ENCODE data around the gene STK40.

Gene STK40

DNA sequence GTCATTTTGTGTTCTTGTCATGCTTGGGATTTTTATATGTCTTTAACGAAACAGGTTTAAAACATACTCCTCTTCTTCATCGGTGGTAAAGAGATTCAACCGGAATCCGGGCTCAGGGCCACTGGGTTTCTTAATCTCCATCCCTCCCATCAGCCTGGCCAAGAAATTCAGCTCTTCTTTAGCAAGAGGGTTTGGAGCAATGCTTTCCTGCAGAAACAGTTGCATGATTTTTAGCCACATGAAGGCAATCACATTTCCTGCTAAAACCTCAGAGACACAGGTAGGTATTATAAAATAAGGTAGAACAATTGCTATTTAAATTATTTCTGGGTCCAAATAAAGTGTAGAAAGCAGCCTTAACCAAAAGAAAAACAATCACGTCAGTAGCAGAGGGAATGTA is 34.7 kb upstream of the STK40 start:
- Histone ChIP-seq H3K9me3 (ENCODE audit: control insufficient read depth, insufficient read depth, low read length) (no peaks in the 10 kb centered on the region), H3K79me2 (ENCODE audit: control insufficient read depth, low read length) (no peaks in the 10 kb centered on the region), H3K4me3 (ENCODE audit: low read length) (peak overlapping the region; percentile 30), H3K27ac (ENCODE audit: low read depth, low read length) (peak overlapping the region; percentile 22; the same call in 1 of the 2 replicates), H3K27me3 (ENCODE audit: control insufficient read depth, low read length) (no peaks in the 10 kb centered on the region), H3K9me2 (replicated peaks; ENCODE audit: control insufficient read depth, low read length) (no peaks in the 10 kb centered on the region), H3K36me3 (ENCODE audit: control insufficient read depth, low read length) (no peaks in the 10 kb centered on the region), H3F3A (ENCODE audit: control insufficient read depth, insufficient read depth) (no peaks in the 10 kb centered on the region), H4K20me1 (ENCODE audit: control insufficient read depth, insufficient read depth, low read depth, low read length) (no peaks in the 10 kb centered on the region), H3K4me2 (ENCODE audit: low read length) (peak overlapping the region; percentile 58), H3K4me1 (ENCODE audit: control insufficient read depth, low read length) (peaks cover 25% of the 10 kb centered on the region)
- TF ChIP-seq, protein P1, sequence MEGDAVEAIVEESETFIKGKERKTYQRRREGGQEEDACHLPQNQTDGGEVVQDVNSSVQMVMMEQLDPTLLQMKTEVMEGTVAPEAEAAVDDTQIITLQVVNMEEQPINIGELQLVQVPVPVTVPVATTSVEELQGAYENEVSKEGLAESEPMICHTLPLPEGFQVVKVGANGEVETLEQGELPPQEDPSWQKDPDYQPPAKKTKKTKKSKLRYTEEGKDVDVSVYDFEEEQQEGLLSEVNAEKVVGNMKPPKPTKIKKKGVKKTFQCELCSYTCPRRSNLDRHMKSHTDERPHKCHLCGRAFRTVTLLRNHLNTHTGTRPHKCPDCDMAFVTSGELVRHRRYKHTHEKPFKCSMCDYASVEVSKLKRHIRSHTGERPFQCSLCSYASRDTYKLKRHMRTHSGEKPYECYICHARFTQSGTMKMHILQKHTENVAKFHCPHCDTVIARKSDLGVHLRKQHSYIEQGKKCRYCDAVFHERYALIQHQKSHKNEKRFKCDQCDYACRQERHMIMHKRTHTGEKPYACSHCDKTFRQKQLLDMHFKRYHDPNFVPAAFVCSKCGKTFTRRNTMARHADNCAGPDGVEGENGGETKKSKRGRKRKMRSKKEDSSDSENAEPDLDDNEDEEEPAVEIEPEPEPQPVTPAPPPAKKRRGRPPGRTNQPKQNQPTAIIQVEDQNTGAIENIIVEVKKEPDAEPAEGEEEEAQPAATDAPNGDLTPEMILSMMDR (IDR thresholded peaks at IDR 0.05; ENCODE audit: low read depth, low read length, poor library complexity, severe bottlenecking) = no peak
- no peak for TF ChIP-seq EZH2phosphoT487 (IDR thresholded peaks at IDR 0.05; ENCODE audit: borderline replicate concordance, low read length)

DNA sequence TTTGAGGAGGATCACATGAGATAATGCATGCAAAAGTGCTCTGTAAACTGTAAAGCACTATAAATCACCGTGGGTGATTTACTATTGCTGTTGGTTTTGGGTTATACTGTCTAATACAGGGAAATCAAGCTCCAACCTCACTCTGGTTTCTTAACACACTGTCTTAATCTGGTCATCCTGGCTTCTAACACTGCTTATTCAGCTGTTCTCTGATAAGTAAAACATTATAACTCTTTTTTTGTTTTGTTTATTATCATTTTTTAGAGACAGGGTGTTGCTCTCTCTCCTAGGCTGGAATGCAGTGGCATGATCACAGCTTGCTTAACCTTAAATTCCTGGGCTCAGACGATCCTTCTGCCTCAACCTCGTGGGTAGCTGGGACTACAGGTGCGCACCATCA is 33.8 kb upstream of the STK40 start:
- Histone ChIP-seq H3K4me2 (ENCODE audit: low read length) (no peak overlapping the region), H3K4me1 (ENCODE audit: control insufficient read depth, low read length) (peaks cover 25% of the 10 kb centered on the region), H3K4me3 (ENCODE audit: low read length) (no peak overlapping the region), H3K27ac (ENCODE audit: low read depth, low read length) (no peak overlapping the region), H3K36me3 (ENCODE audit: control insufficient read depth, low read length) (no peaks in the 10 kb centered on the region), H3K9me2 (replicated peaks; ENCODE audit: control insufficient read depth, low read length) (no peaks in the 10 kb centered on the region), H3K27me3 (ENCODE audit: control insufficient read depth, low read length) (no peaks in the 10 kb centered on the region), H3F3A (ENCODE audit: control insufficient read depth, insufficient read depth) (no peaks in the 10 kb centered on the region), H4K20me1 (ENCODE audit: control insufficient read depth, insufficient read depth, low read depth, low read length) (no peaks in the 10 kb centered on the region), H3K9me3 (ENCODE audit: control insufficient read depth, insufficient read depth, low read length) (0 out of 2 replicates have a peak, but pooled peaks cover under 1% of the 10 kb centered on the region), H3K79me2 (ENCODE audit: control insufficient read depth, low read length) (no peaks in the 10 kb centered on the region)
- TF ChIP-seq, protein P1 (IDR thresholded peaks at IDR 0.05; ENCODE audit: low read depth, low read length, poor library complexity, severe bottlenecking) = no peak
- no peak for TF ChIP-seq EZH2phosphoT487 (IDR thresholded peaks at IDR 0.05; ENCODE audit: borderline replicate concordance, low read length)

DNA sequence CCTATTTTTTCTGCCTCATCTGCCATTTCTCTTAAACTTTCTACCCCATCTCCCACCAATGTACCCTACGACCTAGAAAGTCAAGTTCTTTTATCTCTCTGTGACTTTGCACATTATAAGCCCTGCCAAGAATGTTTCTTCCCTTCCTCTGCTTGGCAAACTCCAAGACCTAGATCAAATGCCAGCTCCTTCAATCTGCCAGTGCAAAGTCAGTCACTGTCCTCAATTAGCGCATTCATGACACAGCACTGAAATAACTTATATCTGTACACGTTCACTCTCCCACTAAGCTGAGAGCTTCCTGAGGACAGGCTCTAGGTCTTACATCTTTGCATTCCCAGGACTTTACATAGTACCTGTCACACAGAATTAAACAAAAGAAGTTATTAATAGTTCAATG is 33.4 kb upstream of the STK40 start:
- peaks cover 28% of the 10 kb centered on the region for H3K4me1 ChIP-seq (ENCODE audit: control insufficient read depth, low read length)
- no peaks in the 10 kb centered on the region for H3K9me2 ChIP-seq (replicated peaks; ENCODE audit: control insufficient read depth, low read length)
- TF ChIP-seq, protein P1 (IDR thresholded peaks at IDR 0.05; ENCODE audit: low read depth, low read length, poor library complexity, severe bottlenecking) = no peak
- TF ChIP-seq EZH2phosphoT487 (IDR thresholded peaks at IDR 0.05; ENCODE audit: borderline replicate concordance, low read length) = no peak
- 0 out of 2 replicates have a peak overlapping the region, but pooled peaks have one; percentile 18 for H3K4me2 ChIP-seq (ENCODE audit: low read length)
- no peaks in the 10 kb centered on the region for H3K36me3 ChIP-seq (ENCODE audit: control insufficient read depth, low read length)
- H3F3A ChIP-seq (ENCODE audit: control insufficient read depth, insufficient read depth) = no peaks in the 10 kb centered on the region
- H3K79me2 ChIP-seq (ENCODE audit: control insufficient read depth, low read length) = no peaks in the 10 kb centered on the region
- H4K20me1 ChIP-seq (ENCODE audit: control insufficient read depth, insufficient read depth, low read depth, low read length) = no peaks in the 10 kb centered on the region
- H3K27me3 ChIP-seq (ENCODE audit: control insufficient read depth, low read length) = no peaks in the 10 kb centered on the region
- H3K4me3 ChIP-seq (ENCODE audit: low read length) = no peak overlapping the region
- no peak overlapping the region for H3K27ac ChIP-seq (ENCODE audit: low read depth, low read length)
- peaks cover 5% of the 10 kb centered on the region; the same call in 1 of the 2 replicates for H3K9me3 ChIP-seq (ENCODE audit: control insufficient read depth, insufficient read depth, low read length)

Data from DOHH2 (cell line).